ENCODE measurements around the gene C15orf62.

C15orf62 gene

DNA sequence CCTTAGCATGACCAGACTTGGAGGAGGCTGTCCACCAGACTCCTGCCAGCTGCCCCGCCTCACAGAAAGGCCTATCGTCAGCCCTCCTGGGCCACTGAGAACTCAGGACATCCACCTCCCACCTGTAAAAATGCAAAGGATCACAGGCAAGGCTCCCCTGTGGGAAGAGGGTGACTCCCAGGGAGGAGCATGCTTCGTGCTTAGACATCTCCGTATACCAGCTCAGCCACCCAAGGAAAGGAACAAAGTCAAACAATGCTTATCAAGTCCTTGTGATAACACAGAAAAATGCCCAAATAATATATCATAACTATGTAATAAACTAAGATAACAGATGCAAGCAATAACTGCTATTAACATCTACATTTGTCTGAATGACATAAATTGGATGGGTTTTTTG is 18.9 kb upstream of the C15orf62 start:
- TF ChIP-seq CTCF (IDR thresholded peaks at IDR 0.05; ENCODE audit: low read depth, low read length) = no peak
- TF ChIP-seq EZH2phosphoT487 (IDR thresholded peaks at IDR 0.05; ENCODE audit: low read depth) = no peak
- Histone ChIP-seq H3K4me3 (ENCODE audit: low read length) (no peak overlapping the region), H3K4me2 (ENCODE audit: low read length) (no peak overlapping the region), H3K9ac (ENCODE audit: low read length) (no peak overlapping the region), H3K79me2 (ENCODE audit: low read length) (peaks cover 37% of the 10 kb centered on the region), H4K20me1 (ENCODE audit: insufficient read depth, low read length) (no peaks in the 10 kb centered on the region), H2AFZ (ENCODE audit: low read depth, low read length) (no peak overlapping the region), H3K36me3 (replicated peaks; ENCODE audit: low read depth, low read length) (peaks cover 34% of the 10 kb centered on the region), H3K27me3 (ENCODE audit: low read depth, low read length) (no peaks in the 10 kb centered on the region), H3K4me1 (ENCODE audit: low read length) (peaks cover 23% of the 10 kb centered on the region), H3K9me3 (ENCODE audit: insufficient read depth, low read length) (no peaks in the 10 kb centered on the region), H3K27ac (ENCODE audit: low read length) (no peak overlapping the region)

GRCh38 chr15:40751745-40752144 is 18.0 kb upstream of the C15orf62 start:
- Histone ChIP-seq H3K9me3 (ENCODE audit: insufficient read depth, low read length) (no peaks in the 10 kb centered on the region), H3K27ac (ENCODE audit: low read length) (no peak overlapping the region), H3K9ac (ENCODE audit: low read length) (no peak overlapping the region), H4K20me1 (ENCODE audit: insufficient read depth, low read length) (no peaks in the 10 kb centered on the region), H3K36me3 (replicated peaks; ENCODE audit: low read depth, low read length) (peaks cover 34% of the 10 kb centered on the region), H3K79me2 (ENCODE audit: low read length) (peaks cover 37% of the 10 kb centered on the region), H3K4me1 (ENCODE audit: low read length) (peaks cover 17% of the 10 kb centered on the region; the same call in 1 of the 2 replicates), H3K4me2 (ENCODE audit: low read length) (no peak overlapping the region), H2AFZ (ENCODE audit: low read depth, low read length) (no peak overlapping the region), H3K27me3 (ENCODE audit: low read depth, low read length) (no peaks in the 10 kb centered on the region), H3K4me3 (ENCODE audit: low read length) (no peak overlapping the region)
- TF ChIP-seq CTCF (IDR thresholded peaks at IDR 0.05; ENCODE audit: low read depth, low read length) = no peak
- no peak for TF ChIP-seq EZH2phosphoT487 (IDR thresholded peaks at IDR 0.05; ENCODE audit: low read depth)

DNA sequence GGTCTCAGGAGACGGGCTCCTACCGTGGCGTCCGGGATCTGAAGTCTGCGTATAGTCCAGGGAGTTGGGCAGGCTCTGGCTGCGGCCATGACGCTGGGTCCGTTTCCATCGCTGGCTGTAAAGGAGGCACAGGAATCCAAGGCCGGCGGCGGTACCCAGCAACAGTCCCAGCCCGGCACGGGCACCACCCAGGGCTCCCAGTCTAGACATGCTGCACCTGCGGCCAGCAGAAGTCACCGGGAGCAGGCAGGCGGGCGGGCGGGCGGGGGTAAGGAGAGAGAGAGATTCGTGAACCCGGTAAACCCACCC is 15.3 kb upstream of the C15orf62 start:
- no peaks in the 10 kb centered on the region for H3K27me3 ChIP-seq (ENCODE audit: low read depth, low read length)
- peaks cover 37% of the 10 kb centered on the region for H3K79me2 ChIP-seq (ENCODE audit: low read length)
- no peak overlapping the region for H3K27ac ChIP-seq (ENCODE audit: low read length)
- no peak overlapping the region for H2AFZ ChIP-seq (ENCODE audit: low read depth, low read length)
- H3K4me3 ChIP-seq (ENCODE audit: low read length) = peak overlapping the region; percentile 96
- TF ChIP-seq EZH2phosphoT487 (IDR thresholded peaks at IDR 0.05; ENCODE audit: low read depth) (no peak), CTCF (IDR thresholded peaks at IDR 0.05; ENCODE audit: low read depth, low read length) (no peak)
- peaks cover 12% of the 10 kb centered on the region; the same call in 1 of the 2 replicates for H3K4me1 ChIP-seq (ENCODE audit: low read length)
- H3K9me3 ChIP-seq (ENCODE audit: insufficient read depth, low read length) = no peaks in the 10 kb centered on the region
- H3K36me3 ChIP-seq (replicated peaks; ENCODE audit: low read depth, low read length) = peaks cover 25% of the 10 kb centered on the region
- H3K4me2 ChIP-seq (ENCODE audit: low read length) = peak overlapping the region; percentile 88
- peak overlapping the region; percentile 78 for H3K9ac ChIP-seq (ENCODE audit: low read length)
- H4K20me1 ChIP-seq (ENCODE audit: insufficient read depth, low read length) = no peaks in the 10 kb centered on the region

GRCh38 chr15:40754883-40755811 is 14.6 kb upstream of the C15orf62 start, which contains the start of gene RMDN3:
Gene RMDN3, minus strand, starts transcription at chr15:40755254. Its CDS starts 471 bp downstream, at chr15:40754783.
- Histone ChIP-seq H3K27me3 (ENCODE audit: low read depth, low read length) (no peaks in the 10 kb centered on the region), H2AFZ (ENCODE audit: low read depth, low read length) (peak within 1 kb of the TSS; percentile 81; the same call in 1 of the 2 replicates), H3K36me3 (replicated peaks; ENCODE audit: low read depth, low read length) (peaks cover 23% of the 10 kb centered on the region), H3K9me3 (ENCODE audit: insufficient read depth, low read length) (no peaks in the 10 kb centered on the region), H4K20me1 (ENCODE audit: insufficient read depth, low read length) (no peaks in the 10 kb centered on the region), H3K27ac (ENCODE audit: low read length) (peak within 1 kb of the TSS; percentile 67), H3K4me3 (ENCODE audit: low read length) (peak within 1 kb of the TSS; percentile 96), H3K79me2 (ENCODE audit: low read length) (peaks cover 37% of the 10 kb centered on the region), H3K4me2 (ENCODE audit: low read length) (peak within 1 kb of the TSS; percentile 88), H3K9ac (ENCODE audit: low read length) (peak within 1 kb of the TSS; percentile 92), H3K4me1 (ENCODE audit: low read length) (peaks cover 14% of the 10 kb centered on the region)
- no peak for TF ChIP-seq CTCF (IDR thresholded peaks at IDR 0.05; ENCODE audit: low read depth, low read length)
